HepG2 (cell line): Measurements from ENCODE around the gene EGR1. TPM values are rescaled to one million over a fixed set of nuclear protein-coding genes. Genes with fewer than 3 reads are reported as not detected.

Experiments
- ARNT2 ChIP-seq: sonication (generic); formaldehyde crosslinking; IDR thresholded peaks from 2 replicates; pipeline ENCODE4 v1.8.0; 2022; ENCODE audit warnings: mild to moderate bottlenecking, low read depth, missing genetic modification reagents, moderate library complexity
- ATAD3A ChIP-seq: sonication (generic); formaldehyde crosslinking; IDR thresholded peaks from 2 replicates; pipeline ENCODE4 v1.4.0; 2020; ENCODE audit warnings: missing genetic modification reagents
- CENPT ChIP-seq: sonication (generic); formaldehyde crosslinking; IDR thresholded peaks from 2 replicates; pipeline ENCODE4 v1.8.0; 2022; ENCODE audit warnings: low read depth, mild to moderate bottlenecking, moderate library complexity, missing genetic modification reagents
- ETV5 ChIP-seq: IDR thresholded peaks from 2 replicates; pipeline ENCODE4 v1.6.1; 2018; ENCODE audit warnings: missing biosample characterization, missing genetic modification reagents, inconsistent platforms, borderline replicate concordance
- GATAD1 ChIP-seq: IDR thresholded peaks from 2 replicates; pipeline ENCODE4 v1.6.1; 2016; ENCODE audit warnings: missing genetic modification reagents, missing compliant biosample characterization
- RFXAP ChIP-seq: sonication (generic); formaldehyde crosslinking; IDR thresholded peaks from 2 replicates; pipeline ENCODE4 v1.4.0; 2020; ENCODE audit warnings: missing genetic modification reagents, borderline replicate concordance
- RNF2 ChIP-seq: fragments of 450-650 bp; conservative IDR thresholded peaks from 2 replicates; pipeline ENCODE4 v1.6.1; 2016; ENCODE audit warnings: low read depth
- THAP11 ChIP-seq: IDR thresholded peaks from 2 replicates; pipeline ENCODE4 v1.6.1; 2016; ENCODE audit warnings: missing biosample characterization, missing genetic modification reagents
- ZNF143 ChIP-seq: sonication (generic); formaldehyde crosslinking; IDR thresholded peaks from 2 replicates; pipeline ENCODE4 v1.4.0; 2020; ENCODE audit warnings: missing genetic modification reagents
- ZNF431 ChIP-seq: sonication (generic); formaldehyde crosslinking; IDR thresholded peaks from 2 replicates; pipeline ENCODE4 v1.9.0; 2022; ENCODE audit warnings: missing genetic modification reagents, low read depth, mild to moderate bottlenecking, borderline replicate concordance
- ZNF552 ChIP-seq: sonication (generic); formaldehyde crosslinking; IDR thresholded peaks from 2 replicates; pipeline ENCODE4 v1.9.0; 2022; ENCODE audit warnings: missing genetic modification reagents, mild to moderate bottlenecking, borderline replicate concordance
- ZNF563 ChIP-seq: sonication (generic); formaldehyde crosslinking; IDR thresholded peaks from 2 replicates; pipeline ENCODE4 v1.8.0; 2022; ENCODE audit warnings: mild to moderate bottlenecking, moderate library complexity, missing genetic modification reagents
- ZNF768 ChIP-seq: sonication (generic); formaldehyde crosslinking; IDR thresholded peaks from 2 replicates; pipeline ENCODE4 v1.4.0; 2020; ENCODE audit warnings: missing genetic modification reagents
- ZNF841 ChIP-seq: sonication (generic); formaldehyde crosslinking; IDR thresholded peaks from 2 replicates; pipeline ENCODE4 v1.8.1; 2023; ENCODE audit warnings: missing genetic modification reagents, borderline replicate concordance
- ZSCAN12 ChIP-seq: sonication (generic); formaldehyde crosslinking; IDR thresholded peaks from 2 replicates; pipeline ENCODE4 v1.9.0; 2021; ENCODE audit warnings: mild to moderate bottlenecking, missing genetic modification reagents
- ZSCAN29 ChIP-seq: sonication (generic); formaldehyde crosslinking; conservative IDR thresholded peaks from 2 replicates; pipeline ENCODE4 v1.4.0; 2020; ENCODE audit warnings: mild to moderate bottlenecking, missing genetic modification reagents
- polyA plus RNA-seq, 8 experiments: library from polyadenylated mRNA; depleted of rRNA in 3 of 8; stranded (reverse) in 7 of 8; unstranded in 1 of 8; fragments of >200 nt; fragmentation: Illumina TruSeq in 4 of 8; extraction: Trizol in 4 of 8; gene quantifications; 2 replicates each; pipeline versions ENCODE4 v1.2.1 to v1.2.3, GENCODE V29; 2011 to 2016; ENCODE audit warnings: low read depth in 4 of 8, missing spikeins in 1 of 8, mixed read lengths in 1 of 8; ENCODE audit not compliant: insufficient read depth in 1 of 8
- total RNA-seq, 5 experiments: library from RNA; depleted of rRNA; stranded (reverse); fragments of >200 nt; fragmentation: Illumina TruSeq; extraction: Trizol; gene quantifications; 2 replicates each; pipeline ENCODE4 v1.2.3, GENCODE V29; 2016; ENCODE audit warnings: low read depth in 1 of 5
- TF ChIP-seq, protein P1 (sequence below): sonication (generic); formaldehyde crosslinking; IDR thresholded peaks from 2 replicates; pipeline ENCODE4 v1.4.0; 2020; ENCODE audit warnings: mild to moderate bottlenecking, missing genetic modification reagents
- TF ChIP-seq, protein P2 (sequence below): sonication (generic); formaldehyde crosslinking; IDR thresholded peaks from 2 replicates; pipeline ENCODE4 v1.5.0; 2020; ENCODE audit warnings: mild to moderate bottlenecking, low read depth, missing genetic modification reagents, borderline replicate concordance
- TF ChIP-seq, protein P3 (sequence below): sonication (generic); formaldehyde crosslinking; IDR thresholded peaks from 2 replicates; pipeline ENCODE4 v1.4.0; 2020; ENCODE audit warnings: missing genetic modification reagents
- TF ChIP-seq, protein P4 (sequence below): sonication (generic); formaldehyde crosslinking; IDR thresholded peaks from 2 replicates; pipeline ENCODE4 v1.9.0; 2021; ENCODE audit warnings: missing genetic modification reagents, borderline replicate concordance
- TF ChIP-seq, protein P5 (sequence below): IDR thresholded peaks from 2 replicates; pipeline ENCODE4 v1.6.1; 2018; ENCODE audit warnings: missing genetic modification reagents, mild to moderate bottlenecking, missing compliant biosample characterization

Gene EGR1
- total and polyA plus RNA-seq, 2 of the 13 experiments (the other 11 are each of a cell fraction or from before 2014, with no cell fraction given) = 4.1 to 4.5 TPM

DNA sequence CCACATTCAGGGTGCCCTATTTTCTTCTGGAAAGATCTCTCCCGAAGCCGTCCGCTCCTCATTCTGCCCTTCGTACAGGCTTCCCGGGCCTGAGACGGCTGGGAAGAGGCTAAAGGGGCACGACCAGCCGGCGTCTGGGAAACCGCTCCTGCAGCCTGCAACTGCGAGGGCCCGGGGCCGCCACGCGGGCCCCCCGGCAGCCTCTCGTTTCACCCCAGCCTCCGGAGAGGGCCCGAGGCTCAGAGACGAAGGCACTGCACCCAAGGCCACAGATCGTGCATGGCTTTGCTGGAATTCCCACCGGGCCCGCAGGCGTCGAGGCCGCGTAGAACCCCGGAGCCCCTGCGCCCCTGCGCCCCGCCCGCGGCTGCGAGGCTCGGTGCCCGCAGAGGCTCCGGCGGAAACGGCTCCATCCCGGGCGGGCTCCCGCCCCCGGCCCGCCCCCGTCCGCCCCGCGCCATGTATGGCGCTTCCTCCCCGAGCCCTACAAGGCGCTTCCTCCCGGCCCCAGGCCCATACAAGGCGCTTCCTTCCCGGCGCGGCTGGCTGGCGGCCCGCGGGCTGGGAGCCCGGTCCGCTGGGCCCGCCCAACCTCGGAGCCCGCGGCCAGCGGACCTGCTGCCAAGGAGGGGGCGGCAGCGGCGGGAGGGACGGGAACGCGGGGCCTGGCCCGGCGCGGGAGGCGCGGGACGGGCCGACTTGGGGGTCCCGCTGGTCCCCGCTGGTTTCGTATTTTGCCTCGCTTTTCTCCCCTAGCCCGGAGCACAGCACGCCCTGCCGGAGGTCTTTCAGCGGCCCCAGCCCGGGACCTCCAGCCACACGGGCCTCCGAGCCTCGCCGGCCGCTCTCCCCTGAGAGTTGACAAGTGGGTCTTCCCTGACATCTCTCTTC, 26.6 kb downstream of the EGR1 start (continued):
- TF ChIP-seq RFXAP (peak; percentile 46; the same call in 1 of the 2 replicates), THAP11 (CRISPR knock-in tag) (0 out of 2 replicates have a peak, but pooled peaks have one; percentile 26), ZNF552 (CRISPR knock-in tag) (no peak), ARNT2 (CRISPR knock-in tag) (peak; percentile 27; the same call in 1 of the 2 replicates), ETV5 (CRISPR knock-in tag) (peak; percentile 13; the same call in 1 of the 2 replicates), ZNF841 (CRISPR knock-in tag) (0 out of 2 replicates have a peak, but pooled peaks have one; percentile 36), RNF2 (0 out of 2 replicates have a peak, but pooled peaks have one; percentile 34), GATAD1 (CRISPR knock-in tag) (no peak), ZNF143 (CRISPR knock-in tag) (no peak), ZSCAN29 (CRISPR knock-in tag) (0 out of 2 replicates have a peak, but pooled peaks have one; percentile 18), ZNF563 (CRISPR knock-in tag) (0 out of 2 replicates have a peak, but pooled peaks have one; percentile 34), ZNF768 (CRISPR knock-in tag) (peak; percentile 30; the same call in 1 of the 2 replicates), CENPT (CRISPR knock-in tag) (no peak), ZSCAN12 (peak; percentile 52; the same call in 1 of the 2 replicates), ATAD3A (no peak), ZNF431 (CRISPR knock-in tag) (peak; percentile 48; the same call in 1 of the 2 replicates)
- TF ChIP-seq, protein P1, sequence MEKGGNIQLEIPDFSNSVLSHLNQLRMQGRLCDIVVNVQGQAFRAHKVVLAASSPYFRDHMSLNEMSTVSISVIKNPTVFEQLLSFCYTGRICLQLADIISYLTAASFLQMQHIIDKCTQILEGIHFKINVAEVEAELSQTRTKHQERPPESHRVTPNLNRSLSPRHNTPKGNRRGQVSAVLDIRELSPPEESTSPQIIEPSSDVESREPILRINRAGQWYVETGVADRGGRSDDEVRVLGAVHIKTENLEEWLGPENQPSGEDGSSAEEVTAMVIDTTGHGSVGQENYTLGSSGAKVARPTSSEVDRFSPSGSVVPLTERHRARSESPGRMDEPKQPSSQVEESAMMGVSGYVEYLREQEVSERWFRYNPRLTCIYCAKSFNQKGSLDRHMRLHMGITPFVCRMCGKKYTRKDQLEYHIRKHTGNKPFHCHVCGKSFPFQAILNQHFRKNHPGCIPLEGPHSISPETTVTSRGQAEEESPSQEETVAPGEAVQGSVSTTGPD (CRISPR knock-in tag) = no peak
- TF ChIP-seq, protein P2, sequence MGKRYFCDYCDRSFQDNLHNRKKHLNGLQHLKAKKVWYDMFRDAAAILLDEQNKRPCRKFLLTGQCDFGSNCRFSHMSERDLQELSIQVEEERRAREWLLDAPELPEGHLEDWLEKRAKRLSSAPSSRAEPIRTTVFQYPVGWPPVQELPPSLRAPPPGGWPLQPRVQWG (CRISPR knock-in tag) = no peak
- TF ChIP-seq, protein P3, sequence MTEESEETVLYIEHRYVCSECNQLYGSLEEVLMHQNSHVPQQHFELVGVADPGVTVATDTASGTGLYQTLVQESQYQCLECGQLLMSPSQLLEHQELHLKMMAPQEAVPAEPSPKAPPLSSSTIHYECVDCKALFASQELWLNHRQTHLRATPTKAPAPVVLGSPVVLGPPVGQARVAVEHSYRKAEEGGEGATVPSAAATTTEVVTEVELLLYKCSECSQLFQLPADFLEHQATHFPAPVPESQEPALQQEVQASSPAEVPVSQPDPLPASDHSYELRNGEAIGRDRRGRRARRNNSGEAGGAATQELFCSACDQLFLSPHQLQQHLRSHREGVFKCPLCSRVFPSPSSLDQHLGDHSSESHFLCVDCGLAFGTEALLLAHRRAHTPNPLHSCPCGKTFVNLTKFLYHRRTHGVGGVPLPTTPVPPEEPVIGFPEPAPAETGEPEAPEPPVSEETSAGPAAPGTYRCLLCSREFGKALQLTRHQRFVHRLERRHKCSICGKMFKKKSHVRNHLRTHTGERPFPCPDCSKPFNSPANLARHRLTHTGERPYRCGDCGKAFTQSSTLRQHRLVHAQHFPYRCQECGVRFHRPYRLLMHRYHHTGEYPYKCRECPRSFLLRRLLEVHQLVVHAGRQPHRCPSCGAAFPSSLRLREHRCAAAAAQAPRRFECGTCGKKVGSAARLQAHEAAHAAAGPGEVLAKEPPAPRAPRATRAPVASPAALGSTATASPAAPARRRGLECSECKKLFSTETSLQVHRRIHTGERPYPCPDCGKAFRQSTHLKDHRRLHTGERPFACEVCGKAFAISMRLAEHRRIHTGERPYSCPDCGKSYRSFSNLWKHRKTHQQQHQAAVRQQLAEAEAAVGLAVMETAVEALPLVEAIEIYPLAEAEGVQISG (CRISPR knock-in tag) = peak; percentile 47
- TF ChIP-seq, protein P4, sequence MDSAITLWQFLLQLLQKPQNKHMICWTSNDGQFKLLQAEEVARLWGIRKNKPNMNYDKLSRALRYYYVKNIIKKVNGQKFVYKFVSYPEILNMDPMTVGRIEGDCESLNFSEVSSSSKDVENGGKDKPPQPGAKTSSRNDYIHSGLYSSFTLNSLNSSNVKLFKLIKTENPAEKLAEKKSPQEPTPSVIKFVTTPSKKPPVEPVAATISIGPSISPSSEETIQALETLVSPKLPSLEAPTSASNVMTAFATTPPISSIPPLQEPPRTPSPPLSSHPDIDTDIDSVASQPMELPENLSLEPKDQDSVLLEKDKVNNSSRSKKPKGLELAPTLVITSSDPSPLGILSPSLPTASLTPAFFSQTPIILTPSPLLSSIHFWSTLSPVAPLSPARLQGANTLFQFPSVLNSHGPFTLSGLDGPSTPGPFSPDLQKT (CRISPR knock-in tag) = peak; percentile 99; the same call in 1 of the 2 replicates
- TF ChIP-seq, protein P5, sequence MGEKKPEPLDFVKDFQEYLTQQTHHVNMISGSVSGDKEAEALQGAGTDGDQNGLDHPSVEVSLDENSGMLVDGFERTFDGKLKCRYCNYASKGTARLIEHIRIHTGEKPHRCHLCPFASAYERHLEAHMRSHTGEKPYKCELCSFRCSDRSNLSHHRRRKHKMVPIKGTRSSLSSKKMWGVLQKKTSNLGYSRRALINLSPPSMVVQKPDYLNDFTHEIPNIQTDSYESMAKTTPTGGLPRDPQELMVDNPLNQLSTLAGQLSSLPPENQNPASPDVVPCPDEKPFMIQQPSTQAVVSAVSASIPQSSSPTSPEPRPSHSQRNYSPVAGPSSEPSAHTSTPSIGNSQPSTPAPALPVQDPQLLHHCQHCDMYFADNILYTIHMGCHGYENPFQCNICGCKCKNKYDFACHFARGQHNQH (CRISPR knock-in tag) = peak; percentile 28; the same call in 1 of the 2 replicates
